Endothelial cell of coronary artery (primary cell): ENCODE measurements around the gene GNB1. TPM values are rescaled to one million over a fixed set of nuclear protein-coding genes. Genes with fewer than 3 reads are reported as not detected.

Experiments
- total RNA-seq: library from RNA; depleted of rRNA; stranded (reverse); fragments of >200 nt; gene quantifications from 2 replicates; pipeline ENCODE4 v1.2.3, GENCODE V29; 2014

GNB1 gene
- total RNA-seq: 87.0 and 121 TPM in 2 replicates

GRCh38 chr1:1890506-1891348 is at the start of gene GNB1:
TSS of gene GNB1 (minus strand) at chr1:1891087. CDS start at chr1:1825453, 65,634 bp downstream.

GRCh38 chr1:1918901-1919303 is 28.0 kb upstream of the GNB1 start, which contains the start of gene TMEM52:
TSS of gene TMEM52 (minus strand) at chr1:1919279. CDS start at chr1:1919265, 14 bp downstream.

DNA sequence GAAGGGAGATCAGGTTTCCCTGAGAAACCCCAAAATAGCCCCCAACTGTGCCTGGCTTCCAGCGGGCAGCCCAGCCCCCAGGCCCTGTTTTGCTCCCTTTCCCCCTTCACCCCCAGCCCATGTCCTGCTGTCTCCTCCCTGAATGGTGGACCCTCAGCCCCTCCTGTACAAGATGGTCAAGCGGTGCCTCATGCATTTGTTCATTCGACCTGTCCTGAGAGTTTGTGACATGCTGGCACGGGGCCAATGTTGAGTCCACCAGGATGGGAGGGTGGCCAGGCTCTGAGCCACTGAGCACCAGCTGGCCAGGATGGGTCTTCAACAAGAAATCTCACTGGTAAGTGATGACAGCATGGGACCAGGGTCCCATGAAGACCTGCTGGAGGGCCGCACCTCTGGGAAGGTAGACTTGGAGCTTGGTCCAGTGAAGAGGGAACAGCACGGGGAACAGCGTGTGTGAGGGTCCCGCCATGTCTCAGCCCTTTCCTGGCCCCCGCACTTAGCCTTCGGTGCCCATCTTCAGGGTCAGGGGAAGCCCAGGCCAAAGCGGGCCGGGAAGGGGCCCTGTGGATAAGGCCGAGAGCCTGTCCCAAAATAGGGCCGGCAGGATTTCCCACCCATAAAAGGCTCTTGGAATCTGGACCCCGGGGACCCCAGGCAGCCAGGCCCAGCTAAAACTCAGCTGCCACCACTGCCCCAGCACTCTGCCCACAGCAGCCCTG is 24.2 kb upstream of the GNB1 start, which contains the start of gene CALML6:
TSS of gene CALML6 (plus strand) at position 290 of the 722 bp plus-strand sequence. CDS start at position 311, 21 bp downstream.

GRCh38 chr1:1777950-1778662 is 112.8 kb downstream of the GNB1 start, which contains the start of gene NADK:
TSS of gene NADK (minus strand) at chr1:1778470. CDS start at chr1:1765406, 13,064 bp downstream.

Other genes starting within 250 kb of the GNB1 start
- 9.0 and 9.3 TPM in 2 replicates for gene CDK11B, start 232.1 kb downstream of the GNB1 start, total RNA-seq
- gene SLC35E2B, start 198.3 kb downstream of the GNB1 start, total RNA-seq: 21.7 and 24.3 TPM in 2 replicates
- gene CDK11A, start 166.7 kb downstream of the GNB1 start, total RNA-seq: 12.3 and 16.8 TPM in 2 replicates
- 37.9 and 45.6 TPM in 2 replicates for gene NADK, start 112.6 kb downstream of the GNB1 start, total RNA-seq
- not detected in 2 replicates for gene CALML6, start 24.2 kb upstream of the GNB1 start, total RNA-seq
- gene TMEM52, start 28.2 kb upstream of the GNB1 start, total RNA-seq: 0.09 TPM in 2 replicates
- gene CFAP74, start 112.7 kb upstream of the GNB1 start, total RNA-seq: not detected in 2 replicates
- not detected in 2 replicates for gene GABRD, start 128.3 kb upstream of the GNB1 start, total RNA-seq
- 0.19 and 0.36 TPM in 2 replicates for gene PRKCZ, start 159.3 kb upstream of the GNB1 start, total RNA-seq